Type B pancreatic cell (in vitro differentiated cells): ENCODE measurements around the gene STAG2. TPM values are rescaled to one million over a fixed set of nuclear protein-coding genes. Genes with fewer than 3 reads are reported as not detected.
"Not testable (repeated sequence)": the region's sequence is repeated elsewhere in the genome, so short reads cannot be mapped to it uniquely, and the experiment has no call there.

Experiments used
- DNase-seq: peaks from one replicate; pipeline ENCODE4 v3.0.0; 2021; ENCODE audit warnings: mixed read lengths; ENCODE audit not compliant: unreplicated experiment; ENCODE audit errors: extremely low spot score
- H3K27ac Mint-ChIP-seq: 2 replicates; pipeline ENCODE4 v1.8.0; 2021; ENCODE audit warnings: mild to moderate bottlenecking, mixed read lengths
- H3K27me3 Mint-ChIP-seq: 2 replicates; pipeline ENCODE4 v1.8.0; 2021; ENCODE audit warnings: mixed read lengths
- H3K36me3 Mint-ChIP-seq: 2 replicates; pipeline ENCODE4 v1.8.0; 2021; ENCODE audit warnings: mixed read lengths
- H3K4me1 Mint-ChIP-seq: one replicate; pipeline ENCODE4 v1.8.0; 2021; ENCODE audit warnings: mixed read lengths; ENCODE audit not compliant: unreplicated experiment
- H3K4me3 Mint-ChIP-seq: 2 replicates; pipeline ENCODE4 v1.8.0; 2021; ENCODE audit warnings: mild to moderate bottlenecking, mixed read lengths
- H3K9me3 Mint-ChIP-seq: 2 replicates; pipeline ENCODE4 v1.8.0; 2021; ENCODE audit warnings: mixed read lengths
- CTCF ChIP-seq: fragments of 200-600 bp; sonication (generic); conservative IDR thresholded peaks from 2 replicates; pipeline ENCODE4 v1.5.0; 2021; ENCODE audit warnings: antibody characterized with exemption, mild to moderate bottlenecking
- total RNA-seq: library from RNA; stranded (reverse); gene quantifications from 2 replicates; pipeline ENCODE4 v1.2.1, GENCODE V29; 2021; ENCODE audit warnings: low replicate concordance

The STAG2 gene
- total RNA-seq, 1 donor from 2014 or later: 62.5 TPM

- Mint-ChIP-seq H3K27ac (no peak overlapping the region), H3K9me3 (peaks cover 4% of the 10 kb centered on the region), H3K27me3 (no peaks in the 10 kb centered on the region), H3K4me3 (no peak overlapping the region), H3K36me3 (no peaks in the 10 kb centered on the region), H3K4me1 (no peaks in the 10 kb centered on the region)
- no peak for DNase-seq
- no peak for TF ChIP-seq CTCF
These were observed 37.3 kb upstream of the STAG2 start for GRCh38 chrX:123924186-123924585.

GRCh38 chrX:123927845-123928244 lies 33.7 kb upstream of the STAG2 start:
- H3K9me3 Mint-ChIP-seq: peaks cover 5% of the 10 kb centered on the region
- DNase-seq: no peak
- no peak overlapping the region for H3K27ac Mint-ChIP-seq
- TF ChIP-seq CTCF: no peak
- H3K4me3 Mint-ChIP-seq: no peak overlapping the region
- H3K4me1 Mint-ChIP-seq: no peaks in the 10 kb centered on the region
- no peaks in the 10 kb centered on the region for H3K27me3 Mint-ChIP-seq
- H3K36me3 Mint-ChIP-seq: peaks cover 3% of the 10 kb centered on the region

- not testable (repeated sequence) for H3K9me3 Mint-ChIP-seq, H3K4me1 Mint-ChIP-seq, H3K4me3 Mint-ChIP-seq, DNase-seq, H3K27me3 Mint-ChIP-seq, H3K36me3 Mint-ChIP-seq, H3K27ac Mint-ChIP-seq
These were observed 29.5 kb upstream of the STAG2 start for GRCh38 chrX:123932055-123932454.

GRCh38 chrX:123943074-123943473 lies 18.4 kb upstream of the STAG2 start:
- Mint-ChIP-seq H3K27me3 (no peaks in the 10 kb centered on the region), H3K36me3 (no peaks in the 10 kb centered on the region), H3K9me3 (no peaks in the 10 kb centered on the region), H3K27ac (no peak overlapping the region), H3K4me3 (no peak overlapping the region), H3K4me1 (no peaks in the 10 kb centered on the region)
- DNase-seq: no peak
- no peak for TF ChIP-seq CTCF

DNA sequence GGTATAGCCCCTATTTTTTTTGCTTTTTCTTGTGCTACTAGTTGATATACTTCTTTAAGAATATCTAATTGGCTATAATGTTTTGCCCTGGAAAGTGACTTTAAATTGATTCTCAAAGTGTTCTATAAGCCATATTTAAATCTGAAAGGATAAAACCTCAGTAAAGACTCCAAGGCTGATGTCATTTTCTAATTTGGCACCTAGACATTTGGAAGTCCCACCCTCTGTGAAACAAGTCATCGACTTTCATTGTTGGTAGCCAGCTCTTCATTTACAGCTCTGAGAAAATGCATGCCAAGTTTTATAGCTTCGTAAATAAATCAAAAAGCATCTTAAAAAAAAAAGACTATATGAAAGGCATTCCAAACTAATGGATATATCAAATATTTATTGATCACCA lies 18.0 kb upstream of the STAG2 start:
- Mint-ChIP-seq H3K27me3 (no peaks in the 10 kb centered on the region), H3K9me3 (no peaks in the 10 kb centered on the region), H3K36me3 (no peaks in the 10 kb centered on the region), H3K4me3 (no peak overlapping the region), H3K4me1 (no peaks in the 10 kb centered on the region), H3K27ac (no peak overlapping the region)
- no peak for DNase-seq
- TF ChIP-seq CTCF: no peak

- Mint-ChIP-seq H3K9me3 (no peaks in the 10 kb centered on the region), H3K4me1 (no peaks in the 10 kb centered on the region), H3K36me3 (no peaks in the 10 kb centered on the region), H3K4me3 (no peak overlapping the region), H3K27ac (no peak overlapping the region), H3K27me3 (no peaks in the 10 kb centered on the region)
- no peak for DNase-seq
- no peak for TF ChIP-seq CTCF
These were observed 11.7 kb upstream of the STAG2 start for GRCh38 chrX:123949846-123950245.
